ENCODE data around the gene BIN1.

DNA sequence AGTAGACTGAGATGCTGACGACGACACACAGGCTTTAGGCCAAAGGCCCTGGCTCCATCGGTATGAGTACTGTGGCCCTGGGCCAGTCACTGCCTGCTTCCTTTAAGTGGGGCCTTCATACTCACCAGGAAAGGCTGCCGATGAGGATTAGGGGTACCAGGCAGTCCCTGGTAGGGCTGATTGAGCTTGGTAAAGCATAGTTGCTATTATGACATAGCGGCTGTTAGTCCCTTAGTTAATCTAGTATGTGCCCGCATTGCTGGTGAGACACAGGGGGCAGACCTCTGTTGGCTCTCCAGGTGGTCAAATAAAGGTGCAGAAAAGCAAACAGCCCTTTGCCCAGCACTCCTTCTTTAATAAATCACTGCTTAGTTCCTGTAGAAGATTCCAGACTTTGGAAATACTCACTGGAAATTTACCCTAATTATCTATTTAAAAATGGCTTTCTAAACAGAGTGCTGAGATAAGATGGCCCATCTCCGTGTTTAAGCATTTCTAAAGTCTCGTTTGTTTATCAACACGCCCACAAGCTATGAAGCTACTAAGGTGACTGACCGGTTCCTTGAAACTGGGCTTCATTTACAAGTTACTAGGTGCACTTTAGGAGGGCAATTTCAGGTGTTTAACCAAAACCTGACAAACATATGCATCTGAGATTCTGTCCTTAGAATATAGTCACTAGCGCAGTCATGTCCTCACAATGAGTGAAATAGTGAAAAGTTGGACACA is 8.7 kb upstream of the BIN1 start:
- TF ChIP-seq, protein P1, sequence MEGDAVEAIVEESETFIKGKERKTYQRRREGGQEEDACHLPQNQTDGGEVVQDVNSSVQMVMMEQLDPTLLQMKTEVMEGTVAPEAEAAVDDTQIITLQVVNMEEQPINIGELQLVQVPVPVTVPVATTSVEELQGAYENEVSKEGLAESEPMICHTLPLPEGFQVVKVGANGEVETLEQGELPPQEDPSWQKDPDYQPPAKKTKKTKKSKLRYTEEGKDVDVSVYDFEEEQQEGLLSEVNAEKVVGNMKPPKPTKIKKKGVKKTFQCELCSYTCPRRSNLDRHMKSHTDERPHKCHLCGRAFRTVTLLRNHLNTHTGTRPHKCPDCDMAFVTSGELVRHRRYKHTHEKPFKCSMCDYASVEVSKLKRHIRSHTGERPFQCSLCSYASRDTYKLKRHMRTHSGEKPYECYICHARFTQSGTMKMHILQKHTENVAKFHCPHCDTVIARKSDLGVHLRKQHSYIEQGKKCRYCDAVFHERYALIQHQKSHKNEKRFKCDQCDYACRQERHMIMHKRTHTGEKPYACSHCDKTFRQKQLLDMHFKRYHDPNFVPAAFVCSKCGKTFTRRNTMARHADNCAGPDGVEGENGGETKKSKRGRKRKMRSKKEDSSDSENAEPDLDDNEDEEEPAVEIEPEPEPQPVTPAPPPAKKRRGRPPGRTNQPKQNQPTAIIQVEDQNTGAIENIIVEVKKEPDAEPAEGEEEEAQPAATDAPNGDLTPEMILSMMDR (IDR thresholded peaks at IDR 0.05 in 4 of 5, conservative IDR thresholded peaks at IDR 0.05 in 1 of 5) = no peak
- TF ChIP-seq POLR2A (IDR thresholded peaks at IDR 0.05) = no peak

Data from gastrocnemius medialis (tissue), 4 donors.